SKM-1 (cell line): ENCODE data around the gene NTM.

Experiments used
- DNase-seq: peaks from one replicate; lab custom pipeline; 2025; ENCODE audit not compliant: unreplicated experiment; lab: John Stamatoyannopoulos, UW

The NTM gene

GRCh38 chr11:131760091-131761061 lies 390.0 kb downstream of the NTM start:
- no peak for DNase-seq

- DNase-seq, result no peak
Observed at GRCh38 chr11:131762346-131763110, 392.1 kb downstream of the NTM start.

- DNase-seq, result no peak
Observed at GRCh38 chr11:131763193-131763890, 392.9 kb downstream of the NTM start.

GRCh38 chr11:131764126-131764525 lies 393.7 kb downstream of the NTM start:
- DNase-seq, result no peak

- no peak for DNase-seq
Observed at GRCh38 chr11:131764649-131765048, 394.2 kb downstream of the NTM start.

- DNase-seq, result no peak
Observed at GRCh38 chr11:131766637-131767036, 396.2 kb downstream of the NTM start.

- no peak for DNase-seq
Observed at GRCh38 chr11:131767421-131767820, 397.0 kb downstream of the NTM start.

GRCh38 chr11:131770801-131771200 lies 400.4 kb downstream of the NTM start:
- no peak for DNase-seq

GRCh38 chr11:131771471-131771870 lies 401.1 kb downstream of the NTM start:
- DNase-seq, result no peak

- DNase-seq, result no peak
Observed at GRCh38 chr11:131773626-131774025, 403.2 kb downstream of the NTM start.

- no peak for DNase-seq
Observed at GRCh38 chr11:131776211-131776610, 405.8 kb downstream of the NTM start.

GRCh38 chr11:131785801-131786200 lies 415.4 kb downstream of the NTM start:
- no peak for DNase-seq

GRCh38 chr11:131787119-131787518 lies 416.7 kb downstream of the NTM start:
- no peak for DNase-seq

- no peak for DNase-seq
Observed at GRCh38 chr11:131790586-131790985, 420.2 kb downstream of the NTM start.

- DNase-seq, result no peak
Observed at GRCh38 chr11:131792243-131792642, 421.8 kb downstream of the NTM start.

- DNase-seq, result no peak
Observed at GRCh38 chr11:131796089-131796488, 425.7 kb downstream of the NTM start.

GRCh38 chr11:131796541-131796940 lies 426.1 kb downstream of the NTM start:
- no peak for DNase-seq

- DNase-seq, result no peak
Observed at GRCh38 chr11:131800452-131800851, 430.0 kb downstream of the NTM start.

GRCh38 chr11:131802440-131803115 lies 432.2 kb downstream of the NTM start:
- no peak for DNase-seq

- no peak for DNase-seq
Observed at GRCh38 chr11:131807876-131808275, 437.5 kb downstream of the NTM start.

- DNase-seq, result no peak
Observed at GRCh38 chr11:131808470-131808869, 438.1 kb downstream of the NTM start.
